GM18870 (cell line): ENCODE measurements around the gene PKP1.

Experiments used
- ATAC-seq: cut with Tn5 transposase; IDR thresholded peaks from one replicate; pipeline ENCODE4 v1.9.1; 2021; ENCODE audit warnings: moderate library complexity; ENCODE audit not compliant: unreplicated experiment

Gene PKP1

DNA sequence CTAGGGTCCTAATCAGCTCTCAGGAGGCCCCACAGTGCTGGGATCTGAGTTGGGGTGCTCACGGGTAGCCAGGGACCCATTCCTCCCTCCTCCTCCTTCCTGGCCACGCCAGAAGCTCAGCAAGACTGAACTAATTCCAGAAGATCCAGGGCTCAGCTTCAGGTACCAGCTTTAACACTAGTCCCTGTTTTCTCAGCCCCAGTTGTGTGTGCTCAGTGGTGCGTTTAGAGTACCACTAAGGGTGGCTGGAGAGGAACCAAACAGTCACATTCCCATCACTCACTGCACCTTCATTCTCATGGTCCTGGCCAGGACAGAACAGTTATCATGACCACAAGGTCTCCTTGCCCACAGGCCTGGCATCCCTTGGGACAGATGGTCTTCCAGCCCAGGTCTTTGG is 20.8 kb downstream of the PKP1 start:
- ATAC-seq = no peak

DNA sequence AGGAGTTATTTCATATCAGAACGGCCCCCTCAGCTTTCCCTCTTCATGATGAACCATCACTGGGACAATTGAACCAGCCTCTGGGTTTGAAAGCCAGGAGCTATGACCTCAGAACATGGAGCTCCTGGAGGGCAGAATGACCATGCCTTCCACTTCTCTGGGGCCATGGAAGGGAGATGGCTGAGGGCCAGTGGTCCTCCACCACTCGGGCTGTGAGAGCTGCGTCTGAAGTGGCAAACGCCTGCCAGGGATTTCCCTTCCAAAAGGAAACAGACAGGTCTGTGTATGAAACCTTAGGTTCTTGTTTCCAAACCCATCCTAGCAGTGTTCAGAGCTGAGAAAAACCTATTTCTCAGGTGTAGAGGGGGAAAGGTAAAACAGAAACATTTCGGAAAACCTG is 22.5 kb downstream of the PKP1 start:
- ATAC-seq = no peak

DNA sequence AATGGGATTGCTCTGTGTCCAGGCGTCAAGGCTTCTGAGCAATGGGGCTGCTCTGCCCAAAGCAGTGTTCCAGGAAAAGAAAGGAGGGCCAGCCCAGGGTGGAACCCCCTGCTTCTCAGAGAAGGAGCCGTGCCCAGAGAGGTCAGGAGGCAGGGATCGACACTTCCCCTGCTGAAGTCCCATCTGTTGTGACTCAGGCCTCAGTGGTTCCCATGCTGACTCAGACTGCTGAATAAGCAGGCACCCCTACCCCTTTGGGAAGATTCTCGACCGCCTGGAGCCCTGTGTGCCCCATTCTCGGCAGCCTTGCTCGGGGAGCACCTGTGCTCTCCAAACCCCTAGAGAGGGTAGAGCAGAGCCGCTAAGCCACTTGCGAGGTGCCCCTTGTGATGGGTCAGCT is 23.9 kb downstream of the PKP1 start:
- ATAC-seq = no peak

DNA sequence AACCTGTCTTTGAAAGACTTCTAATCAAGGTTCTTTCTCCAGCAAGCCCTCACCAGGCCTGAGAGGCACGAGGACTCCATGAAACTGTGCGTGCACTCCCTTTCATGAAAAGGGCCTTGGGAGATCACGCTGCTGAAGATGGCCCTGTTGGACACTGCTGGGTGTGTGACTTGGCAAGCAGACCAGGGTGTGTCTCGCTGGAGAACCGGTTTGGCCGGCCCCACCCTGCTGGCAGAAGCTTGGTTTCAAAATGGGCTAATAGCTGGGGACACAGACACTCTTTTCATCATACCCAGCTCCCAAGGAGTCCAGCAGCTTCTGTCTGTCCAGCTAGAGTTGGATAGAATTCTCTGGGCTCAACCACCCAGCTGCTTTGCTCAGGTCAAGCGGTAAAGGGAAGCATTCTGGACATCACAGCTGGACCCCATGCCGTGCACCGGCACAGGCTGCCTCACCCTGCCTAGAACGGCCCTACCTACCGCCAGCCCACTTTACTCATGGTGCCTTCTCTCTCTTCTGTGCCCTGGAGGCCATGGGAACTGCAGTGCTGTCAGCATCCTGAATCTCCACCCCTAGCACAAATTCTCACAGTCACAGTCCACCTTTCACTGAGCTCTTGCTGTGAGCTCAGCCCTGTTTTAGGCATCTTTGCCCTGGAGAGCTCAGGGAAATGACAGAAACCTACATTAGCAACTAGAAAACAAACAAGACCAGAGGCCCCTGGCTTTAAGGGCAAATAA is 24.6 kb downstream of the PKP1 start:
- no peak for ATAC-seq

DNA sequence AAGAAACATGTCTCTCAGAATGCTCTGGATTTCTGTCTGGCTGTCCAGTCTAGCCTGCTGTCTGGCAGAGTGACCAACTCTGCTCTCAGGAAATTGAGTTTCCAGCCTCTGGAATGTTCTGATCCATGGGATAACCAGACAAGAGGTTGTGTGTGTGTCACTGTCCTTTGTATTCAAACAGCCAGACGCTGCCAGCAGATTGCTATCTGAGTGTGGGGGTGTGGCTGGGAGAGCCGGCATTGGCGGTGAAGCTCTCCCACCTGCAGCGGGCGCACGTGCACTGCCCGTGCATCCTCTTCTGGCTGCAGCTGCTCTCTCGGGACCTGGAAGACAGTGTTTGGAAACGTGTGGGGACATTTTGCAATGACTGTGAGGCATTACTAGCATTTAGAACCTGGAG is 26.1 kb downstream of the PKP1 start:
- no peak for ATAC-seq

DNA sequence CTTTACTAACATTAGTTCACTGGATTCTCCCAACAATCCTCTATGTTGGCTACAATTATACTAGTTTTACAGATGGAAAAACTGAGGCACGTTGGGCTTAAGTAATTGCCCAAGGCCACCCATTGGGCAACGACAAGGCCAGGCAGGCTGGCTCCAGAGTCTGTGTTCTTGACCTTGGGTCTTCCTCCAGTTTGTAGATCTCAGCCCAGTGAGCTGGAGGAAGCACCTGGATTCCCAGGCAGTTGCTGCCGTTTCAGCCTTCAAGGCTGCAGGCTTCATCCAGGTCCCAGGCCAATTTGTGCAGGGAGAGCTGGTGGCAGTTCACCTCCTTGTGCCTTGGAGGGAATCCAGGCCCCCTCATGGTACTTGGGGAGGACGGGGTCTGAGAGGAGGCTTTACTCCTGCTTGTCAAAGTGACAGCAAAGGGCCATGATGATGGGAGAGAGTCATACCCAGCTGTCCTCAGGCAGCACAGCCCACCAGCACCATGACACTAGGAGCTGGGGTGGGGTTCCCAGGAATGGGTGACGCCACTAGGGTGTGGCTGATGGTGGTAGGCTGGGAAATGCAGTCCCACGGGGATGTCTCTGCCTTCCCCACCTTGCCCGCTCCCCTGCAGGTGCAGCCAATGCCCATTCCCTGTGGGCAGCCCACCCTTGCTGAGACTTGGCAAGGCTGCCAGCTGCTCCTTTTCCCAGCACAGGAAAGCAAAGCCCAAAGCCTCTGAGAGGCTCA is 27.1 kb downstream of the PKP1 start:
- no peak for ATAC-seq

DNA sequence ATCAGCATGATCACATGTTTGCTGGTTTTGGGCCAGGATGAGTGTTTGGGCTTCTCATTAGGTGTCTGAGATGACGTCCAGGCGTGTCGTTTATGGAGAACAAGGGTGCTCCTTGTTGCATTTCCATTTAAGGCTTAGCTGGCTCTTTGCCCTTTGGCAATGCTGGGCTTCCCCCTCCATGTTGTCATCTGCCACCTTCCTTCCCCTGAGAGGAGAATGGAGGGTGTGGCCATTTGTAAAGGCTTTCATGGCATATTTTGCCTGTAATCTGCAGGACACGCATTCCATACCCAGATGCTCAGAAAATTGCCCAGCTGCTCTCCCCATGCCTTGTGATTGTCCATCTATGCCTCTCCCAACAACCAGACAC is 27.7 kb downstream of the PKP1 start:
- ATAC-seq = no peak

DNA sequence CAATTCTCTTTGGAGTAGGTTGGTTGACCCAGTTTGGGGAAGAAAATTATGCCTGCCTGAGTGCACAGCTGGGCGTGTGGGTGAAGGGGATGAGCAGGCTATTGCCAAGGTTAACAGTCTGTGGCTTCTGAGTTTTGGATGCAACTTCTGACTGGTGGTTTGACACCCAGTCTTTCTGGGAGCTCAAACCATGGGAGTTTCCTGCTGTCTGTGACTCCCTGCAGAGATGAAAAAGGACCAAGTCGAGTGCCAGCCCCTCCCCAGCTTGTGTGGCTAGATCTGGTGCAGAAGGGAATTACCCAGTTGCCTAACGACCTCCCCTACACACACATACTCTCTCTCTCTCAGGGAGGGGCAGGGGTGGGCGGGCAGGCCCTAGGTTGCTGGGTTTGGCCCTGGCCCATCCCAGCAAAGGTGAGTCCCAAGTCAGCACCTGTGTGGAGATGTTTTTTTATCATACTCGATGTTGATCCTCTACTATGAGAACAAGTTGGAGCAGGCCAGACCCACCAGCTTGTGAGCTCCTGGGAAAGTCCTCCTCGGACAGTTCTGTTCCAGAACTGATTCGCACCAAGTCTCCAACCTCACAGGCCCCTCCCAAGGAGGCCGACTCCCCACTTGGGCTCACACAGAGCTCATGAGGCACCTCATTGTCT is 28.2 kb downstream of the PKP1 start:
- no peak for ATAC-seq

DNA sequence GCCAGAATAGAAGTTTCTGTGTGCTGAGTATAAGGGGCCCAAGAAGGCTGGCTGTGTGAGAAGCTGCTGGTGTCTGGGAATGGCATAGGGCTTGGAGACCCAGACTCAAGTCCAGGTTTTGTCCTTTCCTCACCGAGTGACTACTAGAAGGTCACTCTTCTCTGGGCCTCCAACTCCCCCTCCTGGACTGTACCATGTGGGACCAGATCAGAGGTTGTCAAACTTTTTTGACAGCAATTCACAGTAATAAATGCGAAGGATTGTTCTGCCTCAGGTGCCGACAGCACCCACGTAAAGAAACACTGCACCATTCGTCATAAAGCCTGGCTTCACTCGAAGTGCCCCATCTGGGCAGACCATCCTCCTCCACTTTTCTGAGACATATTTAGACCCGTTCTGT is 29.0 kb downstream of the PKP1 start:
- no peak for ATAC-seq

DNA sequence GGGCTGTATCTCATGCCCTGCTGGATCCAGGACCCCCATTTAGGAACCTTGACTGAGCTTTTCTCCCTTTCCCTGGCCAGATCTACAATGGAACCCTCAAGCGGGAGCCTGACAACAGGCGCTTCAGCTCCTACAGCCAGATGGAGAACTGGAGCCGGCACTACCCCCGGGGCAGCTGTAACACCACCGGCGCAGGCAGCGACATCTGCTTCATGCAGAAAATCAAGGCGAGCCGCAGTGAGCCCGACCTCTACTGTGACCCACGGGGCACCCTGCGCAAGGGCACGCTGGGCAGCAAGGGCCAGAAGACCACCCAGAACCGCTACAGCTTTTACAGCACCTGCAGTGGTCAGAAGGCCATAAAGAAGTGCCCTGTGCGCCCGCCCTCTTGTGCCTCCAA is 29.8 kb downstream of the PKP1 start:
- no peak for ATAC-seq

DNA sequence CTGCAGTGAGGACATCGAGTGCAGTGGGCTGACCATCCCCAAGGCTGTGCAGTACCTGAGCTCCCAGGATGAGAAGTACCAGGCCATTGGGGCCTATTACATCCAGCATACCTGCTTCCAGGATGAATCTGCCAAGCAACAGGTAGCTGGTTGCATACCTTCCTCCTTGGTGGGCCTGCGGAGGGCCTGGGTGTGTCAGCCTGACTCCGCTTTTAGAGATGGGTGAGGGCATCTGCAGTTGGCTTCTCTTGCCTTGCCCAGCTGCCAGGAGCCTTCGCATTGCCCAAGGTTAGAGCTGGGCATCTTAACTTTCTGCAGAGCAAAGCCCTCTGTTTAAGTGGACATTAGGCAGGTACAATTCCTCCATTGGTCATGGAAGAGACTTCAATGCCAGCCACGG is 33.2 kb downstream of the PKP1 start:
- ATAC-seq = no peak

DNA sequence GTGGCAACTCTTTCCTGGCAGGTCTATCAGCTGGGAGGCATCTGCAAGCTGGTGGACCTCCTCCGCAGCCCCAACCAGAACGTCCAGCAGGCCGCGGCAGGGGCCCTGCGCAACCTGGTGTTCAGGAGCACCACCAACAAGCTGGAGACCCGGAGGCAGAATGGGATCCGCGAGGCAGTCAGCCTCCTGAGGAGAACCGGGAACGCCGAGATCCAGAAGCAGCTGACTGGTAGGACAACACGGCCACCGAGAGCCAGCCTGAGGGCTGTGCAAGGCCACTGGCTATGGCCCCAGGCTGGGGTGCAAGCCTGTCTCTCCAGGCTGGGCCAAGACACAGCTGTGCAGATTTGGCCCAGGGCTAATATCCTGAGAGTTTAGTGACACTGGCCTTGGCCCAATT is 34.2 kb downstream of the PKP1 start:
- no peak for ATAC-seq

DNA sequence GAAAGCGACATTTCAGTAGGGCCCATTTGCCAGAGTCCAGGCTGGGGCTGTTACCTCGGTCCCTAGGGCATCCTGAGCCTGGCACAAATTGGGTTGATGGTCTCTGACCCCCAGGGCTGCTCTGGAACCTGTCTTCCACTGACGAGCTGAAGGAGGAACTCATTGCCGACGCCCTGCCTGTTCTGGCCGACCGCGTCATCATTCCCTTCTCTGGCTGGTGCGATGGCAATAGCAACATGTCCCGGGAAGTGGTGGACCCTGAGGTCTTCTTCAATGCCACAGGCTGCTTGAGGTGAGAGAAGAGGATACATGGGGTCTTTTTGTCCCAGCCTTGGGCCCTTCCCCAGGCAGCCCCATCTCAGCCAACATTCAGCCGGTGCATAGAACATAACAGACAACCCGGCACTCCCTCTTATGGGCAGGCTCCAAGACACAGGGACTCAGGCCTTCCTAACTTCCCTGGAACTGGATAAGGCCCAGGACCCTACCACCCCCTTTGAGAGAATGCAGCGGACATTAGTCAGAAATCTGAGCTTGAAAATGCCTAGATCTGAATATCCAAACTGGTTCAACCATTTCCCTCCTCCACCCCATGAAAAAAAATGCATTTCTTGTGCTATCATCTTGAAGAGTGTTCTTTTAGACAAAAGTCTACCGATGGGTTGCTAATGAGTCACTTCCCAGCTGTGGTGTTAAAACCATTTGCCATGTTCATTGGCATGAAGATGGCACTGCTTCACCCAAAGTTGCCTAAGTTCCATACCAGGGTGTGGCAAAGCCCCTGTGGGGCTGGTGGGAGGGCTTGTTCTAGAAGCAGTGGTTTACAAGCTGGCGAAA is 35.4 kb downstream of the PKP1 start:
- ATAC-seq = no peak

DNA sequence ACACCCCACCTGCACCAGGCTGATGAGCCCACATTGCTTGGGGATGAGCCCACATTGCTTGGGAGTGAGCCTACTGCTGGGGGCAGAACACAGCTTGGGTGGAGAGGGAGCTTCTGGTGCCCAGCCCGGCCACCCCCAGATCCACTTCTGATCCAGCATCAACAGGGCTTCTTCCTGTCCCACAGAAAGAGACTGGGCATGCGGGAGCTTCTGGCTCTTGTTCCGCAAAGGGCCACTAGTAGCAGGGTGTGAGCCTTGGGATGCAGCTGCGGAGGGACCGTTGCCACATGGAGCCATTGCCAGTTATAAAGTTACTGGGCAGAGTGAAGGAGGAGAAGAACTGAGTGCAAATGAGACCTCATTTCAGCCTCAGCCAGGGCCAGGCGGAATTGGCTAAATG is 36.3 kb downstream of the PKP1 start:
- ATAC-seq = no peak

DNA sequence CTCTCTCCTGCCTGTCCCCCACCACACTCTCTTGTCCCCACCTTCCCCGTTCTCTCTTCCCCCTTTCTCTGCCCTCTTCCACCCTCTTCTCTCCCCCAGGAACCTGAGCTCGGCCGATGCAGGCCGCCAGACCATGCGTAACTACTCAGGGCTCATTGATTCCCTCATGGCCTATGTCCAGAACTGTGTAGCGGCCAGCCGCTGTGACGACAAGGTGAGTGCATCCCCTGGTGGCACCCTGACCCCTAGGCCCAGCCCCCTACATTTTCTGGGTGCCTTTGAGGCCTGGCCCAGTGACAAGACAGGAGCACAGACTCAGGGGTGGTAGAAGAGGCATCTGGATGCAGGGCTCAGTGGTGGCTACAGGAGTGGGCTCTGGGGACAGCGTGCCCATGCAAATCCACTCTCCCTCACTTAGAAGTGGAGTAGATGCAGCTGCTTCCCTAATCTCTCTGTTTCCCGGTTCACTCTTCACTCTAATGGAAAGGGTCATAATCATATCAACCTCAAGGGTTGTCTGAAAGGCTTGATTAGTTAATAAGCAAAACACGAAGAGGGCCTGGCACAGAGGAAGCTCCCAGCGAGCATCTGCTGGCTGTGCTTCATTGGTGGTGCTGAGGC is 37.0 kb downstream of the PKP1 start:
- no peak for ATAC-seq

DNA sequence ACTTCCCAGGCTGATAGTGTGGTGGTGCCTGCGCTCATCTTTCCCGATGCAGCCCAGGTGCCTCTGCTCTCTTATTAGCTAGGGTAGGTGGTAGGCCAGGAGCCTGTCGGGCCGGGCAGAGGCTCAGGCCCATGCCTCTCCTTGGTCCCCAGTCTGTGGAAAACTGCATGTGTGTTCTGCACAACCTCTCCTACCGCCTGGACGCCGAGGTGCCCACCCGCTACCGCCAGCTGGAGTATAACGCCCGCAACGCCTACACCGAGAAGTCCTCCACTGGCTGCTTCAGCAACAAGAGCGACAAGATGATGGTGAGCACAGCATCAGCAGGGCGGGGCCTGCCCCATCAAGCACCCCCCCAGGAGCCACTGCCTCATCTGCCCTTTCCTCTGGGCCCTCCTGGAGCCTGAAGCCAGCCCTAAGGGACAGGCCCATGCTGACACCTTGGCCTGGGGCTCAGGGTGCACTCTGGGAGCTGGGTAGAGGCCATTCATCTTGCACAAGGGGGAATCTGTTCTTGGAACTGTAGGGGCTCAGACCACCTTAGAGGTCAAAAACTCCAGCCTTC is 38.6 kb downstream of the PKP1 start:
- no peak for ATAC-seq

DNA sequence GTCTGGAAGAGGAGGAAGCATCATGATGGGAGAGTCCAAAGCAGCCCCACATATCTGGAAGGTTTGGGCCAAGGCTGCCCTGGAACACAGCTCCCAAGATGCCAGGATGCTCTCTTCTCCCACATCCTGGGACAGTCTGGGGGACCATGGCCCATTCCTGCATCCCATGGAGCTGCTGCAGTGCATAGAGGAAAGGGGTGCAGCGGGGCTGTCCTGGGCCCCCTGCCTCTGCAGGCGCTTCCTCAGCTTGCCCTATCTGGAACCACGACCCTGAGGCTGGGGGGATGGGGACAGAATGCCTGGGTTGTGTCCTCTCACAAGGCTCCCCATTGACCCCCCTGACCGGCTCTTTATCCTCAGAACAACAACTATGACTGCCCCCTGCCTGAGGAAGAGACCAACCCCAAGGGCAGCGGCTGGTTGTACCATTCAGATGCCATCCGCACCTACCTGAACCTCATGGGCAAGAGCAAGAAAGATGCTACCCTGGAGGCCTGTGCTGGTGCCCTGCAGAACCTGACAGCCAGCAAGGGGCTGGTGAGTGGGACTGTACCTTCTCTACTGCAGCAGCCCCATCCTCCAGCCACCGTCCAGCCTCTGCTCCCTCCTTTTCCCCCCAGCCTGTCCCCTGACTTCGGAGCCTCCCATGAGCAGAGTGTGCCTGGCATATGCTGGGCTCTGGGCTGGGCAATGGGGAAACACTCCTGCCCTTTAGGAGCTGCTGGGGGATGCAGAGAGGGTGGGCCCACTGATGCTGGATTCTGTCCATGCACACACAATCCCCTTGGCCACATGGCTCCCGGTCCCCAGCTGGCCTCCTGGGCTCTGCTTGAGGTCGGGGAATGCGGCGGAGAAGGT is 39.6 kb downstream of the PKP1 start:
- ATAC-seq = no peak

DNA sequence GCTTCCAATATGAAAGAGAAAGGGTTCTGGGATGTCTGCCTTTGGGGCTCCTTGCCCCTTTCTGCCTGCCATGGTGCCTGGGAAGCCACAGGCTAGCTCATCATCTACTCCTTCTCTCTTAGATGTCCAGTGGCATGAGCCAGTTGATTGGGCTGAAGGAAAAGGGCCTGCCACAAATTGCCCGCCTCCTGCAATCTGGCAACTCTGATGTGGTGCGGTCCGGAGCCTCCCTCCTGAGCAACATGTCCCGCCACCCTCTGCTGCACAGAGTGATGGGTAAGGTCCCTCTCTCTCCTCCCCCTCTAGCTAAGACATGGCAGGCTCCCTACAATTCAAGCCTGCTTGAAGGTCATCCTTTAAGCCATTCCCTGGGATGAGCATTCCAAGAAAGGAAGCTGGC is 41.0 kb downstream of the PKP1 start:
- no peak for ATAC-seq

DNA sequence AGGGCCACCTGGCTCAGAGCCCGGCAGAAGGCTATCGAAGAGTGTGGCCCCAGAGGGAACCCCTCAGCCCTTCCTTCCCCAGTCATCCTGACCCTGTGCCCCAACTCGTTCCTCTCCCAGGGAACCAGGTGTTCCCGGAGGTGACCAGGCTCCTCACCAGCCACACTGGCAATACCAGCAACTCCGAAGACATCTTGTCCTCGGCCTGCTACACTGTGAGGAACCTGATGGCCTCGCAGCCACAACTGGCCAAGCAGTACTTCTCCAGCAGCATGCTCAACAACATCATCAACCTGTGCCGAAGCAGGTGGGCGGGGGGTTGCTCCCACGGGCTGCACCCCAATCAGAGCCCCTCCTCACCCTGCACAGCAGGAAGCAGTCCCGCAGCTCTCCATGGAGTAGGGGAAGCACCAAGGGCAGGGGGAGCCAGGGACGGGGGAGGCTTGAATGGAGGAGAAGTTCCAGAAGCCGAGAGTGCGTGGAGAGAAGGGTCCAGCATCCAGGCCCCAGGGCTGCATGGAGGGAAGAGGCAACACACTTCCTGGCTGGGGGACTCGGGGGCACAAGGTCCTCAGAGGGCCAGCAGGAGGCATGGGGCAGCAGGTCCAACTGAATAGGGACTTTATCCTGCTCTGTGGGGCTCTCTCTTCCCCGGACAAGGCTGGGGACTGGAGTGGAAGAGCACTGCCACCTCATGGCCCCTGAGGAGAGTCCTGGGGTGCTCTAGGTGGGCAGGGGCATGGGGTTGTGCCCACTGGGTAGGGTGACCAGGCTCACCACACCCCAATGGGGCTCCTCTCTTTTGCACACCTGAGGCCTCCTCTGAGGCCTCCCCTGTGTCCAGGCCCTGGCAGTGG is 41.7 kb downstream of the PKP1 start:
- no peak for ATAC-seq
